K562 (cell line): ENCODE measurements around the gene HIVEP3. TPM values are rescaled to one million over a fixed set of nuclear protein-coding genes. Genes with fewer than 3 reads are reported as not detected.
A peak's percentile ranks its signal among the peaks of the same experiment; 100 is the strongest.

Experiments used
- ATAC-seq: fragments of 200-7000 bp; cut with Tn5 transposase; 3 replicates; pipeline ENCODE4 v1.9.1; 2020; ENCODE audit warnings: moderate library complexity
- BruUV-seq: library from RNA; stranded (reverse); fragments of 400-500 nt; replicated peaks from 2 replicates; lab custom pipeline; 2021; lab: Mats Ljungman, UMichigan
- CTCF ChIA-PET: fragments of 300-600 bp; formaldehyde crosslinking; extraction: SDS; loops from one replicate; lab custom pipeline; 2021; ENCODE audit warnings: low intra/inter-chr PET ratio; lab: Yijun Ruan, JAX
- POLR2A ChIA-PET: fragments of 300-600, 350-650 bp; sonication (Branson Sonifier 250); formaldehyde crosslinking; extraction: SDS; loops from one replicate; lab custom pipeline; 2021; ENCODE audit warnings: antibody characterized with exemption, inconsistent platforms; lab: Yijun Ruan, JAX
- DNase-seq, 4 experiments: peaks; one replicate each; pipeline versions ENCODE4 v3.0.0 to v3.0.0-alpha.2; 2011 to 2018; ENCODE audit warnings: low spot score in 3 of 4, mixed read lengths in 3 of 4; ENCODE audit errors: extremely low read depth in 1 of 4
- FAIRE-seq: peaks from 2 replicates; lab custom pipeline; 2011; peaks lifted over from hg19 to GRCh38; lab: Jason Lieb, UNC
- H2AFZ ChIP-seq: 2 replicates; pipeline ENCODE4 v1.6.0; 2011; ENCODE audit warnings: low read depth, low read length, control low read depth, inconsistent platforms
- H3K27ac ChIP-seq: fragments of 200-600 bp; 3 replicates; pipeline ENCODE4 v1.8.0; 2011; ENCODE audit warnings: low read depth, mild to moderate bottlenecking, control low read depth, inconsistent platforms, low read length, moderate library complexity, mixed read lengths; ENCODE audit errors: extremely low read depth
- H3K27me3 ChIP-seq, 2 experiments: fragments of 300-600 bp in 1 of 2; 2 replicates in 1 of 2; 3 replicates in 1 of 2; pipeline versions ENCODE4 v1.6.0 to v1.8.0; 2011; ENCODE audit warnings: inconsistent platforms in 2 of 2, low read length in 2 of 2, mild to moderate bottlenecking in 1 of 2, mixed read lengths in 1 of 2, moderate library complexity in 1 of 2; ENCODE audit not compliant: control insufficient read depth in 2 of 2, insufficient read depth in 2 of 2
- H3K36me3 ChIP-seq: fragments of 300-600 bp; 3 replicates; pipeline ENCODE4 v1.8.0; 2011; ENCODE audit warnings: mild to moderate bottlenecking, low read length, inconsistent platforms; ENCODE audit not compliant: control insufficient read depth, insufficient read depth
- H3K4me1 ChIP-seq, 2 experiments: fragments of 200-600 bp in 1 of 2; replicated peaks in 1 of 2; 2 replicates in 1 of 2; 3 replicates in 1 of 2; pipeline versions ENCODE4 v1.5.1 to v1.8.0; 2011; ENCODE audit warnings: inconsistent platforms in 2 of 2, low read length in 2 of 2, mild to moderate bottlenecking in 1 of 2, mixed read lengths in 1 of 2, moderate library complexity in 1 of 2; ENCODE audit not compliant: control insufficient read depth in 2 of 2, insufficient read depth in 2 of 2
- H3K4me2 ChIP-seq: 2 replicates; pipeline ENCODE4 v1.6.1; 2011; ENCODE audit warnings: low read length, control low read depth, inconsistent platforms, mixed read lengths; ENCODE audit not compliant: insufficient read depth
- H3K4me3 ChIP-seq: fragments of 200-600 bp; sonication (generic), shearing (Covaris generic); 2 replicates; pipeline ENCODE4 v1.5.1; 2016; ENCODE audit warnings: control low read depth, inconsistent platforms
- H3K79me2 ChIP-seq: fragments of 200-600 bp; 3 replicates; pipeline ENCODE4 v1.8.0; 2011; ENCODE audit warnings: low read length, inconsistent platforms; ENCODE audit not compliant: control insufficient read depth, insufficient read depth
- H3K9ac ChIP-seq, 2 experiments: 2 replicates each; pipeline versions ENCODE4 v1.6.0 to v1.6.1; 2011; ENCODE audit warnings: low read depth in 2 of 2, low read length in 2 of 2, control low read depth in 1 of 2, inconsistent platforms in 1 of 2, mild to moderate bottlenecking in 1 of 2, mixed read lengths in 1 of 2; ENCODE audit not compliant: insufficient read depth in 1 of 2
- H3K9me1 ChIP-seq: one replicate; pipeline ENCODE4 v1.6.0; 2011; ENCODE audit warnings: inconsistent platforms, mild to moderate bottlenecking, low read length, moderate library complexity; ENCODE audit not compliant: control insufficient read depth, insufficient read depth
- H3K9me3 ChIP-seq: replicated peaks from 2 replicates; pipeline ENCODE4 v1.5.1; 2011; ENCODE audit warnings: low read depth, low read length, inconsistent platforms; ENCODE audit not compliant: control insufficient read depth, insufficient read depth
- H4K20me1 ChIP-seq: replicated peaks from 2 replicates; pipeline ENCODE4 v1.6.1; 2011; ENCODE audit warnings: low read length, inconsistent platforms, mixed read lengths; ENCODE audit not compliant: control insufficient read depth, insufficient read depth
- ADNP ChIP-seq: fragments of 200-800 bp; sonication (Bioruptor generic); IDR thresholded peaks from 2 replicates; pipeline ENCODE4 v1.6.1; 2016; ENCODE audit warnings: missing genetic modification characterization, missing compliant biosample characterization
- CEBPG ChIP-seq, 3 experiments: fragments of 200-800 bp in 1 of 3; sonication (Bioruptor generic) in 1 of 3; sonication (generic) in 1 of 3; formaldehyde crosslinking in 1 of 3; IDR thresholded peaks in 2 of 3; conservative IDR thresholded peaks in 1 of 3; 2 replicates each; pipeline versions ENCODE4 v1.6.1 to v1.8.0; 2016 to 2022; ENCODE audit warnings: missing compliant biosample characterization in 2 of 3, missing genetic modification characterization in 2 of 3, mild to moderate bottlenecking in 1 of 3, missing genetic modification reagents in 1 of 3
- CREB5 ChIP-seq: fragments of 250-450 bp; sonication (Bioruptor Pico); IDR thresholded peaks from 2 replicates; pipeline ENCODE4 v1.5.0; 2020; ENCODE audit warnings: mild to moderate bottlenecking
- MCM3 ChIP-seq: fragments of 450-650 bp; IDR thresholded peaks from 2 replicates; pipeline ENCODE4 v1.6.1; 2016
- MEIS2 ChIP-seq: fragments of 450-650 bp; IDR thresholded peaks from 2 replicates; pipeline ENCODE4 v1.6.1; 2014; ENCODE audit warnings: mild to moderate bottlenecking; ENCODE audit not compliant: partially characterized antibody
- MTA1 ChIP-seq: fragments of 450-650 bp; IDR thresholded peaks from 2 replicates; pipeline ENCODE4 v1.6.1; 2017; ENCODE audit warnings: borderline replicate concordance
- PBX2 ChIP-seq, 2 experiments: IDR thresholded peaks in 1 of 2; conservative IDR thresholded peaks in 1 of 2; 2 replicates each; pipeline ENCODE4 v1.6.1; 2016; ENCODE audit warnings: low read depth in 2 of 2, mild to moderate bottlenecking in 1 of 2, missing compliant biosample characterization in 1 of 2, missing genetic modification characterization in 1 of 2, moderate library complexity in 1 of 2
- SRF ChIP-seq, 2 experiments: fragments of 250-450, 450-650 bp in 1 of 2; sonication (Bioruptor Pico) in 1 of 2; sonication (generic) in 1 of 2; formaldehyde crosslinking; IDR thresholded peaks; 2 replicates each; pipeline versions ENCODE4 v1.5.0 to v1.5.1; 2020 to 2022; ENCODE audit warnings: mild to moderate bottlenecking in 1 of 2, missing genetic modification reagents in 1 of 2
- U2AF1 ChIP-seq: fragments of 200-400 bp; formaldehyde crosslinking; optimal IDR thresholded peaks from 2 replicates; pipeline ENCODE3; 2017; ENCODE audit warnings: mild to moderate bottlenecking, low read depth, low read length, moderate library complexity
- ZMIZ1 ChIP-seq, 2 experiments: fragments of 150-350 bp in 1 of 2; IDR thresholded peaks; 2 replicates each; pipeline ENCODE4 v1.6.1; 2012 to 2016; ENCODE audit warnings: low read depth in 2 of 2, low read length in 2 of 2, mild to moderate bottlenecking in 1 of 2, moderate library complexity in 1 of 2
- ZNF134 ChIP-seq: fragments of 250-450 bp; sonication (Bioruptor Pico); conservative IDR thresholded peaks from 2 replicates; pipeline ENCODE4 v1.4.0; 2020
- ZNF146 ChIP-seq: IDR thresholded peaks from one replicate; pipeline ENCODE4 v1.6.1; 2018; ENCODE audit warnings: missing compliant biosample characterization; ENCODE audit not compliant: unreplicated experiment
- ZNF165 ChIP-seq: fragments of 250-450 bp; sonication (Bioruptor Pico); IDR thresholded peaks from 2 replicates; pipeline ENCODE4 v1.4.0; 2020; ENCODE audit warnings: borderline replicate concordance
- ZNF311 ChIP-seq: fragments of 250-450 bp; sonication (Bioruptor Pico); IDR thresholded peaks from 2 replicates; pipeline ENCODE4 v1.4.0; 2020; ENCODE audit warnings: mild to moderate bottlenecking, moderate library complexity
- ZNF76 ChIP-seq: fragments of 250-450 bp; sonication (Bioruptor Pico); IDR thresholded peaks from 2 replicates; pipeline ENCODE4 v1.4.0; 2020; ENCODE audit warnings: mild to moderate bottlenecking, moderate library complexity, borderline replicate concordance
- WGBS: fragments of 100-300 bp; shearing (Covaris generic); methylation state at CpG from one replicate; pipeline ENCODE4 v1.1.6; 2016; ENCODE audit warnings: low coverage, mixed read lengths; ENCODE audit not compliant: insufficient coverage; ENCODE audit errors: missing lambda C conversion rate; 5-methylcytosine and 5-hydroxymethylcytosine counted together
- in situ Hi-C: fragments of 300-500 bp; cut with MboI; formaldehyde crosslinking; loops from 4 replicates; pipeline ENCODE4 v1.15.0; 2018; ENCODE audit warnings: inconsistent platforms, mixed read lengths
- intact Hi-C: fragments of 100-400 bp; cut with micrococcal nuclease; formaldehyde crosslinking; loops from 2 replicates; pipeline ENCODE4 v1.14.2; 2022
- polyA plus RNA-seq, 8 experiments: library from polyadenylated mRNA; depleted of rRNA in 4 of 8; stranded (reverse) in 5 of 8; unstranded in 3 of 8; fragments of >200 nt; fragmentation: Nextera tagmentation in 2 of 8; fragmentation: Illumina TruSeq in 1 of 8; extraction: Ambion mirVana in 2 of 8; extraction: Trizol in 1 of 8; gene quantifications; 2 replicates each; pipeline versions ENCODE4 v1.2.1 to v1.2.3, GENCODE V29; 2011 to 2014; ENCODE audit warnings: inconsistent platforms in 1 of 8, missing spikeins in 1 of 8
- total RNA-seq, 7 experiments: library from RNA; depleted of rRNA in 6 of 7; stranded (reverse); fragments of >200 nt in 6 of 7; fragmentation: Illumina TruSeq in 2 of 7; extraction: Trizol in 2 of 7; gene quantifications; 2 replicates each; pipeline versions ENCODE4 v1.2.1 to v1.2.3, GENCODE V29; 2011 to 2021; ENCODE audit warnings: low replicate concordance in 1 of 7

The HIVEP3 gene
- total and polyA plus RNA-seq, 9 of the 15 experiments (the other 6 are each of a cell fraction or from before 2014, with no cell fraction given) = 0.09 to 0.58 (median 0.34) TPM; not detected in 1

- FAIRE-seq = no peak
- no peak overlapping the region for H3K4me2 ChIP-seq
- TF ChIP-seq ZNF146 (CRISPR knock-in tag) (no peak), MEIS2 (peak; percentile 58), CEBPG (CRISPR knock-in tag; IDR thresholded peaks at IDR 0.05) (no peak), CEBPG (tag; conservative IDR thresholded peaks at IDR 0.05 in 1 of 2, IDR thresholded peaks at IDR 0.05 in 1 of 2) (peak; percentile 21 to 88; a peak in 2 of 4 replicates), ZNF165 (no peak), ZNF311 (CRISPR knock-in tag) (no peak), CREB5 (no peak), ADNP (tag) (no peak), PBX2 (CRISPR knock-in tag; IDR thresholded peaks at IDR 0.05; ENCODE audit: low read depth) (no peak), PBX2 (tag; conservative IDR thresholded peaks at IDR 0.05; ENCODE audit: low read depth) (0 out of 2 replicates have a peak, but pooled peaks have one; percentile 26), ZMIZ1 (IDR thresholded peaks at IDR 0.05; ENCODE audit: low read depth in 2 of 2, low read length in 2 of 2) (no peak), ZNF134 (no peak), SRF (CRISPR knock-in tag; IDR thresholded peaks at IDR 0.05) (no peak), ZNF76 (CRISPR knock-in tag) (no peak), MTA1 (no peak), MCM3 (no peak), U2AF1 (no peak)
These were observed 63.0 kb downstream of the HIVEP3 start for GRCh38 chr1:41855713-41856112.

More at GRCh38 chr1:41855713-41856112, 63.0 kb downstream of the HIVEP3 start:
- intact Hi-C loops (no loop called here), in situ Hi-C loops (no loop called here)
- 0 out of 5 replicates have a peak, but pooled peaks cover 0 to 3% of the 10 kb centered on the region in 2 experiments for H3K4me1 ChIP-seq
- 3% methylated on average over 2 of the region's 2 CpGs for WGBS
- no peak overlapping the region for H2AFZ ChIP-seq
- no peak overlapping the region for H3K4me3 ChIP-seq
- no peaks in the 10 kb centered on the region for H3K79me2 ChIP-seq
- no peaks in the 10 kb centered on the region; the same call in 1 of the 2 replicates for H4K20me1 ChIP-seq
- CTCF ChIA-PET = no interaction called here
- DNase-seq (no peak), ATAC-seq (no peak)
- no peaks in the 10 kb centered on the region for H3K36me3 ChIP-seq
- H3K9ac ChIP-seq = no peak overlapping the region
- peaks cover 15 to 31% of the 10 kb centered on the region in 2 experiments for H3K27me3 ChIP-seq
- no TSS peak for BruUV-seq
- H3K9me1 ChIP-seq = no peaks in the 10 kb centered on the region
- H3K27ac ChIP-seq = no peak overlapping the region
- no peaks in the 10 kb centered on the region for H3K9me3 ChIP-seq
- POLR2A ChIA-PET = no interaction called here
